H9 (cell line): ENCODE data around the gene NKD1. TPM values are rescaled to one million over a fixed set of nuclear protein-coding genes. Genes with fewer than 3 reads are reported as not detected.

Source experiments
- DNase-seq: peaks from one replicate; pipeline ENCODE4 v3.0.0-alpha.2; 2017
- H2AFZ ChIP-seq: one replicate; pipeline ENCODE4 v1.6.1; 2013; ENCODE audit warnings: mild to moderate bottlenecking, low read length, control low read depth, moderate library complexity
- H2AK5ac ChIP-seq: 2 replicates; pipeline ENCODE4 v1.6.1; 2013; ENCODE audit warnings: low read length, control low read depth, mixed read lengths; ENCODE audit not compliant: insufficient read length
- H2BK120ac ChIP-seq: one replicate; pipeline ENCODE4 v1.6.1; 2013; ENCODE audit warnings: low read depth, mild to moderate bottlenecking, low read length, control low read depth, inconsistent platforms; ENCODE audit not compliant: poor library complexity, severe bottlenecking
- H2BK12ac ChIP-seq: 2 replicates; pipeline ENCODE4 v1.6.1; 2013; ENCODE audit warnings: low read length, control low read depth, mixed read lengths, low read depth; ENCODE audit not compliant: insufficient read length
- H2BK15ac ChIP-seq: 2 replicates; pipeline ENCODE4 v1.6.1; 2013; ENCODE audit warnings: low read depth, low read length, control low read depth
- H2BK20ac ChIP-seq: one replicate; pipeline ENCODE4 v1.6.1; 2013; ENCODE audit warnings: low read depth, mild to moderate bottlenecking, low read length, control low read depth, inconsistent platforms; ENCODE audit not compliant: poor library complexity, severe bottlenecking
- H2BK5ac ChIP-seq: 2 replicates; pipeline ENCODE4 v1.6.1; 2013; ENCODE audit warnings: low read length, control low read depth, mixed read lengths; ENCODE audit not compliant: insufficient read length
- H3K14ac ChIP-seq: 2 replicates; pipeline ENCODE4 v1.6.1; 2013; ENCODE audit warnings: low read length, control low read depth; ENCODE audit not compliant: insufficient read depth
- H3K18ac ChIP-seq: 2 replicates; pipeline ENCODE4 v1.6.1; 2013; ENCODE audit warnings: low read depth, mild to moderate bottlenecking, mixed read lengths, low read length, control low read depth; ENCODE audit not compliant: insufficient read length
- H3K23ac ChIP-seq: 2 replicates; pipeline ENCODE4 v1.6.1; 2013; ENCODE audit warnings: low read length, control low read depth, mixed read lengths, low read depth; ENCODE audit not compliant: insufficient read length
- H3K23me2 ChIP-seq: 2 replicates; pipeline ENCODE4 v1.6.1; 2013; ENCODE audit warnings: low read depth, mild to moderate bottlenecking, mixed read lengths, low read length, control low read depth; ENCODE audit not compliant: insufficient read length, poor library complexity, severe bottlenecking
- H3K27ac ChIP-seq: 2 replicates; pipeline ENCODE4 v1.5.1; 2013; ENCODE audit warnings: low read length, control low read depth, mixed read lengths, low read depth; ENCODE audit not compliant: insufficient read length
- H3K27me3 ChIP-seq: 2 replicates; pipeline ENCODE4 v1.6.1; 2013; ENCODE audit warnings: low read length, control low read depth, inconsistent platforms; ENCODE audit not compliant: insufficient read depth
- H3K4ac ChIP-seq: 2 replicates; pipeline ENCODE4 v1.6.1; 2013; ENCODE audit warnings: low read depth, mild to moderate bottlenecking, control low read depth, inconsistent platforms, low read length, moderate library complexity
- H3K4me1 ChIP-seq: 2 replicates; pipeline ENCODE4 v1.6.1; 2013; ENCODE audit warnings: low read length, control low read depth, inconsistent platforms; ENCODE audit not compliant: insufficient read depth
- H3K4me2 ChIP-seq: 2 replicates; pipeline ENCODE4 v1.6.1; 2013; ENCODE audit warnings: low read length, control low read depth, mixed read lengths; ENCODE audit not compliant: insufficient read length, insufficient read depth
- H3K56ac ChIP-seq: 2 replicates; pipeline ENCODE4 v1.6.1; 2013; ENCODE audit warnings: low read depth, mild to moderate bottlenecking, mixed read lengths, low read length, control low read depth; ENCODE audit not compliant: insufficient read length
- H3K79me1 ChIP-seq: 2 replicates; pipeline ENCODE4 v1.6.1; 2013; ENCODE audit warnings: low read depth, mild to moderate bottlenecking, moderate library complexity, low read length, control low read depth, inconsistent platforms; ENCODE audit not compliant: insufficient read depth, poor library complexity, severe bottlenecking
- H3K79me2 ChIP-seq: 2 replicates; pipeline ENCODE4 v1.6.1; 2013; ENCODE audit warnings: low read length, control low read depth, inconsistent platforms; ENCODE audit not compliant: insufficient read depth
- H3K9ac ChIP-seq: 2 replicates; pipeline ENCODE4 v1.6.1; 2013; ENCODE audit warnings: low read length, control low read depth, mixed read lengths; ENCODE audit not compliant: insufficient read length; ENCODE audit errors: extremely low read depth
- H3K9me3 ChIP-seq: one replicate; pipeline ENCODE4 v1.6.1; 2013; ENCODE audit warnings: low read depth, low read length, inconsistent platforms; ENCODE audit not compliant: control insufficient read depth
- H3T11ph ChIP-seq: one replicate; pipeline ENCODE4 v1.6.1; 2013; ENCODE audit warnings: mild to moderate bottlenecking, low read length, control low read depth, inconsistent platforms
- H4K20me1 ChIP-seq: one replicate; pipeline ENCODE4 v1.6.1; 2013; ENCODE audit not compliant: control insufficient read depth, insufficient read length, insufficient read depth
- H4K5ac ChIP-seq: 2 replicates; pipeline ENCODE4 v1.6.1; 2013; ENCODE audit warnings: low read depth, mild to moderate bottlenecking, mixed read lengths, low read length, control low read depth; ENCODE audit not compliant: insufficient read length
- H4K8ac ChIP-seq: replicated peaks from 2 replicates; pipeline ENCODE4 v1.6.1; 2013; ENCODE audit warnings: low read length, control low read depth, mixed read lengths, low read depth; ENCODE audit not compliant: insufficient read length
- H4K91ac ChIP-seq: 2 replicates; pipeline ENCODE4 v1.6.1; 2013; ENCODE audit warnings: low read depth, mild to moderate bottlenecking, moderate library complexity, mixed read lengths, low read length, control low read depth; ENCODE audit not compliant: insufficient read length
- H3K27ac Mint-ChIP-seq, 3 experiments: 2 replicates in 2 of 3; 3 replicates in 1 of 3; pipeline ENCODE4 v1.8.0; 2020 to 2021; ENCODE audit warnings: mixed read lengths in 3 of 3, mild to moderate bottlenecking in 1 of 3, moderate library complexity in 1 of 3
- H3K27me3 Mint-ChIP-seq: 2 replicates; pipeline ENCODE4 v1.8.0; 2021; ENCODE audit warnings: low read depth, mild to moderate bottlenecking, moderate library complexity, mixed read lengths
- H3K36me3 Mint-ChIP-seq, 3 experiments: 2 replicates in 2 of 3; 3 replicates in 1 of 3; pipeline ENCODE4 v1.8.0; 2020 to 2021; ENCODE audit warnings: low read depth in 3 of 3, mixed read lengths in 3 of 3; ENCODE audit not compliant: insufficient read depth in 1 of 3
- H3K4me1 Mint-ChIP-seq, 2 experiments: 2 replicates each; pipeline ENCODE4 v1.8.0; 2020; ENCODE audit warnings: mixed read lengths in 2 of 2
- H3K4me3 Mint-ChIP-seq, 2 experiments: 2 replicates in 1 of 2; 3 replicates in 1 of 2; pipeline ENCODE4 v1.8.0; 2020 to 2021; ENCODE audit warnings: mild to moderate bottlenecking in 2 of 2, mixed read lengths in 2 of 2, moderate library complexity in 1 of 2
- H3K9me3 Mint-ChIP-seq, 2 experiments: 2 replicates in 1 of 2; 3 replicates in 1 of 2; pipeline ENCODE4 v1.8.0; 2020; ENCODE audit warnings: mild to moderate bottlenecking in 2 of 2, mixed read lengths in 2 of 2, moderate library complexity in 1 of 2
- CTCF ChIP-seq: fragments of 200-600 bp; sonication (generic); conservative IDR thresholded peaks from 3 replicates; pipeline ENCODE4 v1.8.0; 2021; ENCODE audit warnings: antibody characterized with exemption, mild to moderate bottlenecking
- WGBS: extraction: QIAGEN DNeasy Blood & Tissue Kit; methylation state at CpG from one replicate; pipeline ENCODE4 v1.1.7; 2013; ENCODE audit warnings: missing lambda C conversion rate, low lambda C conversion rate, mixed read lengths; ENCODE audit not compliant: insufficient read length; ENCODE audit errors: extremely low coverage; 5-methylcytosine and 5-hydroxymethylcytosine counted together
- total RNA-seq: library from RNA; stranded (reverse); gene quantifications from 2 replicates; pipeline ENCODE4 v1.2.1, GENCODE V29; 2021

The NKD1 gene
- total RNA-seq, 1 experiment from 2014 or later, result 1.9 TPM

- no peak overlapping the region for H2AFZ ChIP-seq
- no peak overlapping the region for H4K5ac ChIP-seq
- no peak overlapping the region for H3K27ac ChIP-seq
- peaks cover 74% of the 10 kb centered on the region for H3K27me3 Mint-ChIP-seq
- no peaks in the 10 kb centered on the region for H4K20me1 ChIP-seq
- no peak overlapping the region for H3K27ac Mint-ChIP-seq
- H3K27me3 ChIP-seq, result no peaks in the 10 kb centered on the region; the same call in 1 of the 2 replicates
- H3K4me1 ChIP-seq, result no peaks in the 10 kb centered on the region
- H2BK120ac ChIP-seq, result no peak overlapping the region
- H3K4me1 Mint-ChIP-seq, result peaks cover 30 to 41% of the 10 kb centered on the region in 2 experiments
- H3K4ac ChIP-seq, result no peak overlapping the region
- no peak overlapping the region for H2BK15ac ChIP-seq
- peaks cover 5% of the 10 kb centered on the region for H3K23me2 ChIP-seq
- no peak overlapping the region for H4K91ac ChIP-seq
- no peak overlapping the region for H2BK5ac ChIP-seq
- no peak overlapping the region for H3T11ph ChIP-seq
- H3K9ac ChIP-seq, result no peak overlapping the region
- no peak overlapping the region for H3K14ac ChIP-seq
- WGBS, result no CpG with 5 or more reads among the region's 3 CpGs
- TF ChIP-seq CTCF, result no peak
- no peak overlapping the region for H2BK12ac ChIP-seq
- no peak overlapping the region for H4K8ac ChIP-seq
- H2AK5ac ChIP-seq, result no peak overlapping the region
- no peak overlapping the region for H3K4me2 ChIP-seq
- H3K79me1 ChIP-seq, result no peaks in the 10 kb centered on the region
- DNase-seq, result no peak
- H3K79me2 ChIP-seq, result no peaks in the 10 kb centered on the region
- no peak overlapping the region for H3K18ac ChIP-seq
- H3K4me3 Mint-ChIP-seq, result no peak overlapping the region
- H3K9me3 ChIP-seq, result no peaks in the 10 kb centered on the region
- no peaks in the 10 kb centered on the region; a peak in 1 of 5 replicates for H3K9me3 Mint-ChIP-seq
- no peak overlapping the region for H3K23ac ChIP-seq
- H3K56ac ChIP-seq, result no peak overlapping the region
- H2BK20ac ChIP-seq, result no peak overlapping the region
- H3K36me3 Mint-ChIP-seq, result no peaks in the 10 kb centered on the region
Observed at GRCh38 chr16:50542703-50543102, 5.5 kb upstream of the NKD1 start.
